K562 (cell line): ENCODE results near the gene TMEM25.

Experiments
- BDP1 ChIP-seq: IDR thresholded peaks from 3 replicates; pipeline ENCODE4 v1.6.1; 2011; ENCODE audit not compliant: insufficient read length, insufficient read depth
- CEBPB ChIP-seq: fragments of 450-650 bp; IDR thresholded peaks from 2 replicates; pipeline ENCODE4 v1.6.1; 2016; ENCODE audit warnings: missing genetic modification characterization, missing compliant biosample characterization
- CTCF ChIP-seq, 3 experiments: IDR thresholded peaks in 2 of 3; conservative IDR thresholded peaks in 1 of 3; 2 replicates each; pipeline ENCODE4 v1.5.1; 2011 to 2012; ENCODE audit warnings: low read length in 3 of 3, mild to moderate bottlenecking in 3 of 3, control low read depth in 2 of 3, improper control_type of control experiment in 1 of 3, inconsistent platforms in 1 of 3, low read depth in 1 of 3, mixed read lengths in 1 of 3, moderate library complexity in 1 of 3; ENCODE audit not compliant: insufficient read depth in 2 of 3
- E2F3 ChIP-seq: fragments of 250-450 bp; sonication (Bioruptor Pico); IDR thresholded peaks from 2 replicates; pipeline ENCODE4 v1.4.0; 2020; ENCODE audit warnings: mild to moderate bottlenecking
- FOXA1 ChIP-seq: fragments of 450-650 bp; IDR thresholded peaks from 2 replicates; pipeline ENCODE4 v1.6.1; 2016; ENCODE audit warnings: mild to moderate bottlenecking, borderline replicate concordance
- FOXO4 ChIP-seq: fragments of 450-650 bp; formaldehyde crosslinking; IDR thresholded peaks from 2 replicates; pipeline ENCODE4 v1.4.0; 2020; ENCODE audit warnings: mild to moderate bottlenecking, moderate library complexity
- NFE2 ChIP-seq: IDR thresholded peaks from 2 replicates; pipeline ENCODE4 v1.6.1; 2014; ENCODE audit warnings: antibody characterized with exemption, low read depth
- RAD21 ChIP-seq, 2 experiments: fragments of 250-450 bp in 1 of 2; fragments of 450-650 bp in 1 of 2; sonication (Bioruptor Pico) in 1 of 2; formaldehyde crosslinking in 1 of 2; IDR thresholded peaks in 1 of 2; conservative IDR thresholded peaks in 1 of 2; 2 replicates each; pipeline versions ENCODE4 v1.4.0 to v1.8.0; 2020 to 2022; ENCODE audit warnings: mild to moderate bottlenecking in 2 of 2, moderate library complexity in 1 of 2
- SIN3B ChIP-seq: fragments of 450-650 bp; IDR thresholded peaks from 2 replicates; pipeline ENCODE4 v1.6.1; 2017; ENCODE audit warnings: low read depth, mild to moderate bottlenecking, moderate library complexity
- SMAD4 ChIP-seq: fragments of 250-450 bp; sonication (Bioruptor Pico); conservative IDR thresholded peaks from 2 replicates; pipeline ENCODE4 v1.8.0; 2021; ENCODE audit warnings: inconsistent platforms, mild to moderate bottlenecking, moderate library complexity
- SMC3 ChIP-seq: conservative IDR thresholded peaks from 2 replicates; pipeline ENCODE4 v1.6.1; 2011; ENCODE audit warnings: low read depth, low read length, improper control_type of control experiment; ENCODE audit not compliant: insufficient read depth
- SP1 ChIP-seq: sonication (generic); formaldehyde crosslinking; IDR thresholded peaks from 2 replicates; pipeline ENCODE4 v1.8.1; 2022; ENCODE audit warnings: mild to moderate bottlenecking, missing genetic modification reagents
- ZNF785 ChIP-seq: fragments of 250-450 bp; sonication (Bioruptor Pico); IDR thresholded peaks from 2 replicates; pipeline ENCODE4 v1.4.0; 2020; ENCODE audit warnings: mild to moderate bottlenecking

GRCh38 chr11:118537409-118537980 lies 6.5 kb downstream of the TMEM25 start:
- no peak for TF ChIP-seq FOXA1
- TF ChIP-seq ZNF785 (CRISPR knock-in tag), result no peak
- no peak for TF ChIP-seq SMAD4 (CRISPR knock-in tag)
- no peak for TF ChIP-seq SMC3
- TF ChIP-seq BDP1, result no peak
- TF ChIP-seq CTCF (IDR thresholded peaks at IDR 0.05 in 2 of 3, conservative IDR thresholded peaks at IDR 0.05 in 1 of 3; ENCODE audit: insufficient read depth in 2 of 3, low read depth in 1 of 3, low read length in 3 of 3), result no peak
- TF ChIP-seq CEBPB (tag), result no peak
- no peak for TF ChIP-seq RAD21 (CRISPR knock-in tag; conservative IDR thresholded peaks at IDR 0.05 in 1 of 2, IDR thresholded peaks at IDR 0.05 in 1 of 2)
- TF ChIP-seq E2F3 (CRISPR knock-in tag), result no peak
- TF ChIP-seq SP1, result no peak
- no peak for TF ChIP-seq FOXO4 (CRISPR knock-in tag)
- no peak for TF ChIP-seq SIN3B
- no peak for TF ChIP-seq NFE2
